ENCODE data around the gene GCFC2. TPM values are rescaled to one million over a fixed set of nuclear protein-coding genes. Genes with fewer than 3 reads are reported as not detected.
A peak's percentile ranks its signal among the peaks of the same experiment; 100 is the strongest.

The GCFC2 gene
- total RNA-seq: 10.0 and 14.0 TPM in 2 replicates

GRCh38 chr2:75710577-75711253 is at the start of gene GCFC2:
Gene GCFC2, minus strand, starts transcription at chr2:75710915. Its CDS starts 60 bp downstream, at chr2:75710855.
- H3K4me3 ChIP-seq (ENCODE audit: low read depth, low read length): peak within 1 kb of the TSS; percentile 84
- FAIRE-seq (no peak), DNase-seq (ENCODE audit: low read depth) (peak; percentile 72)
- H3K27me3 ChIP-seq (ENCODE audit: control insufficient read depth, insufficient read depth, low read length): no peaks in the 10 kb centered on the region
- H3K36me3 ChIP-seq (ENCODE audit: control insufficient read depth, insufficient read depth, low read length): no peaks in the 10 kb centered on the region
- TF ChIP-seq CTCF (IDR thresholded peaks at IDR 0.05; ENCODE audit: insufficient read depth, low read length, severe bottlenecking): peak; percentile 53

DNA sequence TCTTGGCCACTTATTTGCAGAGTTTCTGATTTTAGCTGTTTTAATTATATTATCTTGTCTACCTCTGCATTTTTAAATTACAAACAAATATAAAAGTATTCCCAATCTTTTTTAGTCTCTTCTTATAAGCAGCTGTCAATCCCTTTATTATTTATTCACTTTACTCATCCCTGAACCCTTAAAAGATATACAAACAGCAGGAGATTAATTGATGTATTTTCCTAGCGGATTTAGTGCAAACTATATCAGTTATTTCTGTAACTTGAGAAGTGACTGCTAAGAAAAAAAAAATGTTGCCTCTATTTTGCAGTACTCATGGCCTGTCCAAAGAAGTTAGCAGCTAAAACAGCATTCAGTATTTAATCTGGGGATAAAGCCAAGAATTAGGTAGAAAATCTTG is 42.1 kb upstream of the GCFC2 start:
- no peak overlapping the region for H3K4me3 ChIP-seq (ENCODE audit: low read depth, low read length)
- no peak for TF ChIP-seq CTCF (IDR thresholded peaks at IDR 0.05; ENCODE audit: insufficient read depth, low read length, severe bottlenecking)
- H3K36me3 ChIP-seq (ENCODE audit: control insufficient read depth, insufficient read depth, low read length): no peaks in the 10 kb centered on the region
- no peaks in the 10 kb centered on the region for H3K27me3 ChIP-seq (ENCODE audit: control insufficient read depth, insufficient read depth, low read length)
- FAIRE-seq (no peak), DNase-seq (ENCODE audit: low read depth) (no peak)

- no peak for DNase-seq (ENCODE audit: low read depth)
- no peaks in the 10 kb centered on the region for H3K36me3 ChIP-seq (ENCODE audit: control insufficient read depth, insufficient read depth, low read length)
- no peak overlapping the region for H3K4me3 ChIP-seq (ENCODE audit: low read depth, low read length)
- FAIRE-seq: no peak
- H3K27me3 ChIP-seq (ENCODE audit: control insufficient read depth, insufficient read depth, low read length): no peaks in the 10 kb centered on the region
- no peak for TF ChIP-seq CTCF (IDR thresholded peaks at IDR 0.05; ENCODE audit: insufficient read depth, low read length, severe bottlenecking)
Observed at GRCh38 chr2:75751824-75752468, 41.2 kb upstream of the GCFC2 start.

DNA sequence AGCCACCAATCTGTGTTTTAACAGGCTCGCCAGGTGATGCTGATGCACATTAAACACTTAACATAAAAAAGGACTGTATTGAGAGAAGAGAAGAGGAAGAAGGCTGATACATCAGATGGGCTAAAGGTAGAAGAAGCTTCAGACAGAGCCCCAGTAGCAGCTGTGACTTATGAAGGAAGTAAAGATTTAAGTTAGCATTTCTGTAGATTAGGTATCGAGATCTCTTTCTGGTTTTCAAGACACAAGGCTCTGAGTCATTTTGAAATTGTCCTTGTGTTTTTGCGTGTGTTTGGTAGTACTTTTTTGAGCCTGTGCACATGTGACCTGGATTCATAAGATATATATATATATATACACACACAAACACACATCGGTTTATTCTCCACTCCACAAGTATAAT is 40.6 kb upstream of the GCFC2 start:
- H3K36me3 ChIP-seq (ENCODE audit: control insufficient read depth, insufficient read depth, low read length): no peaks in the 10 kb centered on the region
- H3K4me3 ChIP-seq (ENCODE audit: low read depth, low read length): no peak overlapping the region
- FAIRE-seq (no peak), DNase-seq (ENCODE audit: low read depth) (no peak)
- no peak for TF ChIP-seq CTCF (IDR thresholded peaks at IDR 0.05; ENCODE audit: insufficient read depth, low read length, severe bottlenecking)
- no peaks in the 10 kb centered on the region for H3K27me3 ChIP-seq (ENCODE audit: control insufficient read depth, insufficient read depth, low read length)

DNA sequence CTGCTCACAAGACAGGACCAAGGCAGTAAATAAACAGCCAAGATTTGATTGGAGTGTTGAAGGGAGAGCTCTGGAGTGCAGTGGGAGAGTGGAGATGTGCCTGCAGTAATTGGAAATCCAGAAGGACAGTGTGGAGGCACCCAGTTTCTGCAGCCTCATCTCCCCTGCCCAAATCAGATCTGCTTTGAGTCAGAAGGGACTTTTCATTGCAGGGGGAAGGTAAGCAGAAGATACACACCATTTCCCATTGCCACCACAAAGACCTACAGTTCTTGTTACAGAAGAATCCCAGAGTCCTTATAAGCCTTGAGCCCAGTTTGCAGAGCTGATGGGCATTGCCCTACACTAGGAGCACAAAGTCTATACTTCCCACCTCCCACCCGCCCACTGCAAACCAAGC is 27.2 kb upstream of the GCFC2 start:
- H3K4me3 ChIP-seq (ENCODE audit: low read depth, low read length): no peak overlapping the region
- no peak for TF ChIP-seq CTCF (IDR thresholded peaks at IDR 0.05; ENCODE audit: insufficient read depth, low read length, severe bottlenecking)
- FAIRE-seq (no peak), DNase-seq (ENCODE audit: low read depth) (no peak)
- no peaks in the 10 kb centered on the region for H3K27me3 ChIP-seq (ENCODE audit: control insufficient read depth, insufficient read depth, low read length)
- H3K36me3 ChIP-seq (ENCODE audit: control insufficient read depth, insufficient read depth, low read length): no peaks in the 10 kb centered on the region

Data from bronchial epithelial cell (primary cell).